ENCODE results near the gene DOCK1.
A peak's percentile ranks its signal among the peaks of the same experiment; 100 is the strongest.

The DOCK1 gene

GRCh38 chr10:127216274-127216673 lies 311.0 kb downstream of the DOCK1 start:
- DNase-seq (ENCODE audit: low read depth in 2 of 2) = no peak

- DNase-seq (ENCODE audit: low read depth in 2 of 2) = no peak
These were observed 311.6 kb downstream of the DOCK1 start for GRCh38 chr10:127216786-127217185.

GRCh38 chr10:127218658-127219057 lies 313.4 kb downstream of the DOCK1 start:
- DNase-seq (ENCODE audit: low read depth in 2 of 2) = no peak

- no peak for DNase-seq (ENCODE audit: low read depth in 2 of 2)
These were observed 316.1 kb downstream of the DOCK1 start for GRCh38 chr10:127221281-127221680.

- DNase-seq (ENCODE audit: low read depth in 2 of 2) = no peak
These were observed 321.8 kb downstream of the DOCK1 start for GRCh38 chr10:127227027-127227426.

GRCh38 chr10:127227663-127228062 lies 322.4 kb downstream of the DOCK1 start:
- no peak for DNase-seq (ENCODE audit: low read depth in 2 of 2)

- no peak for DNase-seq (ENCODE audit: low read depth in 2 of 2)
These were observed 323.1 kb downstream of the DOCK1 start for GRCh38 chr10:127228195-127228787.

- no peak for DNase-seq (ENCODE audit: low read depth in 2 of 2)
These were observed 329.1 kb downstream of the DOCK1 start for GRCh38 chr10:127234306-127234800.

GRCh38 chr10:127236266-127236665 lies 331.0 kb downstream of the DOCK1 start:
- no peak for DNase-seq (ENCODE audit: low read depth in 2 of 2)

- DNase-seq (ENCODE audit: low read depth in 2 of 2) = no peak
These were observed 337.7 kb downstream of the DOCK1 start for GRCh38 chr10:127242914-127243313.

GRCh38 chr10:127243490-127244272 lies 338.5 kb downstream of the DOCK1 start:
- DNase-seq (ENCODE audit: low read depth in 2 of 2) = peak; percentile 6 to 27

- DNase-seq (ENCODE audit: low read depth in 2 of 2) = no peak
These were observed 340.2 kb downstream of the DOCK1 start for GRCh38 chr10:127245456-127245855.

GRCh38 chr10:127250031-127250430 lies 344.8 kb downstream of the DOCK1 start:
- DNase-seq (ENCODE audit: low read depth in 2 of 2) = no peak

GRCh38 chr10:127252818-127253217 lies 347.6 kb downstream of the DOCK1 start:
- DNase-seq (ENCODE audit: low read depth in 2 of 2) = no peak

- no peak for DNase-seq (ENCODE audit: low read depth in 2 of 2)
These were observed 349.0 kb downstream of the DOCK1 start for GRCh38 chr10:127254276-127254675.

- DNase-seq (ENCODE audit: low read depth in 2 of 2) = no peak
These were observed 352.2 kb downstream of the DOCK1 start for GRCh38 chr10:127257395-127257794.

GRCh38 chr10:127259347-127259746 lies 354.1 kb downstream of the DOCK1 start:
- no peak for DNase-seq (ENCODE audit: low read depth in 2 of 2)

GRCh38 chr10:127262606-127263005 lies 357.4 kb downstream of the DOCK1 start:
- DNase-seq (ENCODE audit: low read depth in 2 of 2) = no peak

GRCh38 chr10:127265288-127265687 lies 360.1 kb downstream of the DOCK1 start:
- DNase-seq (ENCODE audit: low read depth in 2 of 2) = no peak

- DNase-seq (ENCODE audit: low read depth in 2 of 2) = no peak
These were observed 361.2 kb downstream of the DOCK1 start for GRCh38 chr10:127266431-127266830.

GRCh38 chr10:127267442-127267841 lies 362.2 kb downstream of the DOCK1 start:
- no peak for DNase-seq (ENCODE audit: low read depth in 2 of 2)

- DNase-seq (ENCODE audit: low read depth in 2 of 2) = no peak
These were observed 366.8 kb downstream of the DOCK1 start for GRCh38 chr10:127272076-127272475.

GRCh38 chr10:127275272-127275671 lies 370.0 kb downstream of the DOCK1 start:
- no peak for DNase-seq (ENCODE audit: low read depth in 2 of 2)
